T-helper 1 cell treated with Interleukin-12 subunit alpha and Interleukin-12 subunit beta and Interleukin-4 antibody, amounts not matched to agents 30 ng/mL and 1 ng/mL, for 36 hours (primary cell): ENCODE results near the gene HPSE2. TPM values are rescaled to one million over a fixed set of nuclear protein-coding genes. Genes with fewer than 3 reads are reported as not detected.
"Not testable (repeated sequence)": the region's sequence is repeated elsewhere in the genome, so short reads cannot be mapped to it uniquely, and the experiment has no call there.

Experiments used
- intact Hi-C: fragments of 100-400 bp; cut with micrococcal nuclease; formaldehyde crosslinking; loops from one replicate; pipeline ENCODE4 v1.15.1; 2024
- total RNA-seq: library from RNA; stranded (reverse); gene quantifications from 2 replicates; pipeline ENCODE4 v1.2.3, GENCODE V29; 2022

HPSE2 gene
- total RNA-seq, 1 donor from 2014 or later = not detected

- intact Hi-C loops = no loop called here
Measured at GRCh38 chr10:98576096-98576495, 659.6 kb downstream of the HPSE2 start.

DNA sequence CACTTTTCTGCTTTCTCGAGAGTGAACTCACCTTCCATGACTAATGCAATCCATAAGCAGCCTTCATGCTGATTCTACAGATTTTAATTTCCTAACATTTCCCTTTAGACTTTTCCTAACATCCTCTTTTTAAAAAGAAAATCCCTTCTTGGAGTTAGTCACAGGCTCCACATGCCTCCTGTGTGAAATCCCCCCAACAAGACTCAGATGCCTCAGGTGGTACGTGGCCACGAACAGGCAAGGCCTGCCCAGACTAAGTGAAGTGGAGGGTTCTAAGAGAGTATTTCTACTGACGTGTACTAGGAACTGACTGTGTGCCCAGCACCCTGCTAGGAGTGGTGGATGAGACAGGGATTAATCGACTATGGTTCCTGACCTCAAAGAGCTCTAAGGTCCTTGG lies 663.1 kb downstream of the HPSE2 start:
- intact Hi-C loops = no loop called here

GRCh38 chr10:98570834-98571233 lies 664.8 kb downstream of the HPSE2 start:
- intact Hi-C loops = no loop called here

DNA sequence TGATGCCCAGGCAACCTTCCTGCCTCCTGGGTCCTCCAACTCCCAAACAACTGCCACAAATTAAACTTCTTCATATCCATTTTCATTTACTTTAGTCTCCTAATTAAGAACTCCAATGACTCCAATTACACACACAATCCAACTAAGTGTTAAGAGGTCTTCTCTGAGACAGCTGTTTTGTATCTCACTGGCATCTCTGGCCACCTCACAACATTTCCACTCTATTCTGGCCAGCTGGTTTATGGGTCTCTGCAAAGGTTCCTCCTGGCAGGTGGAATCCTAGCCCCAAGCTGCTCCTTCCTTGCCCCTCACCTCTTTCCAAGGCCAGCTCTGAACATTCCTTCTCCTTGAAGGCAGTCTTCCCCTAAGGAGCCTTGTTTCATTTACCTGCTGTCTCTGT lies 665.8 kb downstream of the HPSE2 start:
- intact Hi-C loops = no loop called here

DNA sequence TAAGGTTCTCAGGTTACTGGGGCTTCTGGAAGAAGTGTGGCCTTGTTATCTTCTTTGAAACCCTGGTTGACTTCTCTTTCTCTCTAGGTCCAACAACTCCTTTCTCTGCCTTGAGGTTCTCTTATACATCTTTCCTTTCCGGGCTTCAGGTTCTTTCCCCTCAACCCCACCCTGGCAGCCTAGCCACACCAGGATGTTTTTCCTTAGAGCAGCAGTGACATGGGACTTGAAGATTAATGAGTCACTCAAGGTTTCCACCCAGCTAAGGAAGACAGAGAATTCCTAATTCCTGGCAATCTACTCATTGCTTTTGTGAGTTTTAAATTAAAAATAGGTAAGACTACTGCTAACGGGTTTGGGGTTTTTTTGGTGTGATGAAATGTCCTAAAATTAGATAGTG lies 667.1 kb downstream of the HPSE2 start:
- intact Hi-C loops = no loop called here

DNA sequence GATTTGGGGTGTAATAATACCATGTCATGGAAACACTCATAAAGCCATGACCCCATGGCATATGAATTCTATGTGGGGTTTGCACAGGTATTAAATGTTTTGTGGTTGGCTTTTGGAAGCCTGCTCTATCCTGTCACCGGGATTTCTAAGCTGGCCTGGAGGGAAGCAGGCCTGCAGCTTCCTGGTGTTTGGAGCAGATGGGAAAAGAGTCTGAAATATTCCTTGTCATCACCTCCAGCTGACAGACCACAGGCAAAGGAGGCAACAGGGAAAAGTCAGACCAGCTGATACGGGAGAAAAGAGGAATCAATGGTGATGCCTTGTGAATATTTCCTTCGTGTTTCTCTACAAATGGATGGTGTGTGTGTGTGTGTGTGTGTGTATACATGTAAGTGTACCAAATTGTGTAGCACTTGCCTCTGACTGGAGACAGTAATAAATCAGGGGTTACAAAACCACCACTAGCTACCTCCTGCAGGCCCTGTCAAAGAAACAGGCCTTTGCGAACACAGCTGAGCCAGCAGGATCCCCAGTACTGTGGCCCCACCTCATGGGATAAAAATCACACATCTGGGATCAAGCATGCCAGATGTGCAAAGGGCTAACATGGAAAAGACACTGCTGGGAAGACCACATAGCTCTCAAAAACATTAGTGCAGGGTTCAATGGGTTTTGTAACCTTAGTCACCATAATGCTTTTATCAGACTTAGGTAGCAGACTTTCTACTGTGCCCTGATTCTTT lies 668.1 kb downstream of the HPSE2 start:
- intact Hi-C loops = no loop called here

GRCh38 chr10:98563811-98564210 lies 671.8 kb downstream of the HPSE2 start:
- intact Hi-C loops = no loop called here

DNA sequence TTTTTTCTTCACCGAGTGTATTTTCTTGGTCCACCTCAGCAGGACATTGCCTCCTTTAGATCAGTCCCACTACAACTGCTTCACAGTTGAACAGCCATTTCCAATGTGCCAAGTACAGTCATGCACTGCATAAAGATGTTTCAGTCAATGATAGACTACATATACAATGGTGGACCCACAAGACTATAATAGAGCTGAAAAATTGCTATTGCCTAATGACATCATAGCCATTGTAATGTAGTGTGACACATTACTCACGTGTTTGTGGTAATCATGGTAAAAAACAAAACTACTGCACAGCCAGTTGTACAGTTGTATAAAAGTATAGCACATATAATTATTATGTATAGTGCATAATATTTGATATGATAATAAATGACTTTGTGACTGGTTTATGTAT lies 675.1 kb downstream of the HPSE2 start:
- intact Hi-C loops = no loop called here

DNA sequence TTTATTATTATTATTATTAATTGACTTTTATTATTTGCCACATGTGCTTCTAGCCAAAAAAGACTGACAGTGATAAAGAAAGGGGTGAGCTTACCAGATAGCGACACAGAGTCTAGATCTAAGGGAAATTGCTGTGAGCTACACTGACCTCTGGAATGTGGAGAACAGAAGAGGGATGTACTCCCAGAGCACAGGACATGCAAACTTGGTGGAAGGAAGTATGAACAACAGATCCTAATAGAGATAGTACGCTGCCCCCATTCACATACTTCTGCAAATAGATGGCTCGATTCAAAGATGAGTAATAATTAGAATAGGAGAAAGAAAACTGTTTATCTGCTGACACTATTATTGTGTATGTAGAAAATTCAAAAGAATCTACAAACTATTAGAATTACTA lies 679.6 kb downstream of the HPSE2 start:
- intact Hi-C loops = no loop called here

GRCh38 chr10:98555021-98555619 lies 680.5 kb downstream of the HPSE2 start:
- intact Hi-C loops = no loop called here

- intact Hi-C loops = not testable (repeated sequence)
Measured at GRCh38 chr10:98541561-98541960, 694.1 kb downstream of the HPSE2 start.

DNA sequence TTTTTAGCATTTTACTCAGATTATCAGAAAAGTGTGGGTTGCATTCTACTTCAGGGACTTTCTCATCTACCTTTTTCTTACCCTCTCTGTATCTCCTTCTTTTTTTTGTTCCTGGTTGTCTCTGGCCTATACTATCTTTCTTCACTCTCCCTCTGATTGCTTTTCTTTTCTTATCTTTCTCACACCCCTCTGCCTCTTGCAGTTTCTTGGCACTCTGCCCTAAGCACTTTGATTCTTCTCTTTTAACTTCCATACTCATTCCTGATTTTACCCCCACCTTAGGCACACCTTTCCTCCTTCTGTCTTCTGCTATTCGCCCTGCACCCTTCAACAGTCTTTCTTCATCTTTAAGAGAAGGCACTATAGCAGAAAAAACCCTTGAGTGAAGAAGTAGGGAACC lies 696.1 kb downstream of the HPSE2 start:
- intact Hi-C loops = no loop called here

- intact Hi-C loops = no loop called here
Measured at GRCh38 chr10:98538472-98538871, 697.2 kb downstream of the HPSE2 start.

- intact Hi-C loops = no loop called here
Measured at GRCh38 chr10:98536551-98536950, 699.1 kb downstream of the HPSE2 start.

DNA sequence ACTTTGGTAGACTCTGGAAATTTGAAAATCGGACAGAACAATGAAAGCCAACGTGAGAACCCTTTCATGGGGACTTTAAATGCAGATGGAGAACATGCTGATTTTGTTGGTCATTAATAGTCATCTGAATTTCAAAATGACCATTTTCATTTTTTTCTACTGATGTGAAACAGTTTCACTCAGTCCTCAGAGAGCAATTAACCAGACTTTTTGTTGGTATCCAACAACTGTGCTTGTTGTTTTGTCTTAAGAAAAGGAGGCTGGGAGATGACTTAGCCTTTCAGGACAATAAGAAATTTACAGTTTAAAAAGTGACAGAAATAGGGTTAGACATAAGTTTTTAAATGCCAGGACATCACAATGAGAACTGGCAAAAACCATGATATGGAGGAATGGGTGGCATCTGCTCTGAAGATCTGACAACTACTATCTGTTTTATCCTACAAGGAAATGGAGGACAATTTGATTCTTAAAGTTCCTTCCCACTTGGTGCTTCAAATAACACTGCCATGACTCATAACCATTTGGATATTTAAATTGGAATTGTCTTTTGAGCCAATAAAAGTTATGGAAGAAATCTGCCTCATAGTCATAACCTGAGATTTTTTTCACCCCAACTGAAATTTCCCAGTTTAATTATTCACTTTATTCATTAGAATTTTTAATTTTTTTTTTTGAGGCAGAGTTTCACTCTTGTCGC lies 701.8 kb downstream of the HPSE2 start:
- intact Hi-C loops = no loop called here

DNA sequence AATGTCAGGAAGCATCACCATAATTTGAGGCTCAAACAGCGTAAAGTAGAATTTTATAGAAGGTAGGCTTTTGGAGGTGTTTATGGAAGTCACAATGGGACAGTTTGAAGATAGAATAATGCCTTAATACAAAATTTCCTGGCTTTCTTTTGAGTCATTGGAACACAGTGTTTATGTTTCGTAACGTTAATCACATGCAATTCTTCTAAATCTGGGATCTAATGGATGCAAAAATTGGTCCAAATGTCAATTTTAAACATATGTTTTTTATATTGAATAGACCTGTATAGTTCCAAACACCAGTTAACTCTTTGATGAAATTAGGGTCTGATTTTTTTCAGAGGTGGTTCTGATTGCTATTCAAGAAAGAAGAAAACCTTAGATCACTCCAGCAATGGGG lies 702.4 kb downstream of the HPSE2 start:
- intact Hi-C loops = no loop called here

DNA sequence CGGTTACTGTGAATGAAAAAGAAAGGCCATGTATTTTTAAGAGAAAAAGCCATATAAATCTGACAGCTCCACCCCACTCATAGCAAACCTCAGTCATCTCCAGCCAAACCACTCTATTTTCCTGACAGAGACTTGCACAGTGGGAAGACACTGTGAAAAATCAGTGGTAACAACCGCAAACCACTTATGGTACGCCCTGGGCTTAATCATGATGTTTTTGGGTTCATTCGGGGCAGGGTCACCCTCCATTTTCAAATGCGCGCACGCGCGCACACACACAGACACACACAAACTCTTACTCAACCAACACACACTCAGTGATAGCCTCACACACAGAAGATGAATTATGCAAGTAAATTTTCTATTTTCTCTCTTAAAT lies 706.9 kb downstream of the HPSE2 start:
- intact Hi-C loops = no loop called here

GRCh38 chr10:98528166-98528804 lies 707.4 kb downstream of the HPSE2 start:
- intact Hi-C loops = no loop called here

GRCh38 chr10:98525969-98526368 lies 709.7 kb downstream of the HPSE2 start:
- intact Hi-C loops = no loop called here

GRCh38 chr10:98524124-98524523 lies 711.5 kb downstream of the HPSE2 start:
- intact Hi-C loops = no loop called here

- intact Hi-C loops = no loop called here
Measured at GRCh38 chr10:98519841-98520240, 715.8 kb downstream of the HPSE2 start.

DNA sequence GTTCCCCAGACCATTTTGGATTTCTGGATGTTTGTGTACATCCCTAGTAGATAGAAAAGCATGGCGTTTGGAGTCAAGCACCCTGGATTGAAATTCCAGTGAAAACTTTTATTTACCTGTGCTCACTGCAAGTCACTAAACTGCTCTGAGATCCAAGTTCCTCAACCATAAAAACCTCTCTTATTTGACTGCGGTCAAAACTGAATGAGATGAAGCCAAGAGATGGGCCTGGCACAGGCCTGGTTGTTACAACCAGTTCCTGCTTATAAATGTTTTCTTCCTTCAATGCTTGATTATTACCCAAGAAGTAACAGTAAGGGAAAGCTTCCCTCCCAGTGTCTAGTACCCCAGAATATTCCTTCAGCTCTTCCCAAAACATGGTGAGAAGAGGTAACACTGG lies 718.0 kb downstream of the HPSE2 start:
- intact Hi-C loops = no loop called here
